Liver (tissue), 3 donors: Measurements from ENCODE around the gene PELI2.

Experiments used
- FOXA1 ChIP-seq: IDR thresholded peaks from 2 replicates; pipeline ENCODE4 v1.6.1; 2016; ENCODE audit warnings: antibody characterized with exemption
- FOXA2 ChIP-seq: IDR thresholded peaks from 2 replicates; pipeline ENCODE4 v1.6.1; 2016; ENCODE audit warnings: antibody characterized with exemption
- HNF4A ChIP-seq, 2 donors: conservative IDR thresholded peaks; 2 replicates each; pipeline ENCODE4 v1.6.1; 2016; ENCODE audit warnings: antibody characterized with exemption in 2 of 2, mild to moderate bottlenecking in 2 of 2
- HNF4G ChIP-seq: IDR thresholded peaks from 2 replicates; pipeline ENCODE4 v1.6.1; 2016; ENCODE audit warnings: antibody characterized with exemption
- JUND ChIP-seq, 2 donors: IDR thresholded peaks; 2 replicates each; pipeline ENCODE4 v1.6.1; 2016; ENCODE audit warnings: antibody characterized with exemption in 2 of 2
- NR2F2 ChIP-seq: IDR thresholded peaks from 2 replicates; pipeline ENCODE4 v1.6.1; 2016; ENCODE audit warnings: antibody characterized with exemption
- RXRA ChIP-seq, 2 donors: IDR thresholded peaks; 2 replicates each; pipeline ENCODE4 v1.6.1; 2017 to 2018; ENCODE audit warnings: antibody characterized with exemption in 2 of 2, mild to moderate bottlenecking in 1 of 2
- SP1 ChIP-seq: IDR thresholded peaks from 2 replicates; pipeline ENCODE4 v1.6.1; 2018; ENCODE audit warnings: antibody characterized with exemption, mild to moderate bottlenecking
- TAF1 ChIP-seq: conservative IDR thresholded peaks from 2 replicates; pipeline ENCODE4 v1.6.1; 2016; ENCODE audit warnings: antibody characterized with exemption, mild to moderate bottlenecking
- YY1 ChIP-seq: IDR thresholded peaks from 2 replicates; pipeline ENCODE4 v1.6.1; 2016; ENCODE audit warnings: antibody characterized with exemption, mild to moderate bottlenecking
- TF ChIP-seq, protein P1 (sequence below): fragments of 150-350 bp; IDR thresholded peaks from 2 replicates; pipeline ENCODE4 v1.5.1; 2017; ENCODE audit warnings: improper control_type of control experiment, low read depth, low read length; ENCODE audit not compliant: missing input control
- TF ChIP-seq, protein P2 (sequence below): IDR thresholded peaks from 2 replicates; pipeline ENCODE4 v1.6.1; 2016; ENCODE audit warnings: antibody characterized with exemption, mild to moderate bottlenecking
- TF ChIP-seq, protein P3 (sequence below): IDR thresholded peaks from 2 replicates; pipeline ENCODE4 v1.6.1; 2016; ENCODE audit warnings: antibody characterized with exemption
- TF ChIP-seq, protein P4 (sequence below): IDR thresholded peaks from 2 replicates; pipeline ENCODE4 v1.6.1; 2016; ENCODE audit warnings: antibody characterized with exemption
- donor health status: healthy.
- donor health status: healthy.

DNA sequence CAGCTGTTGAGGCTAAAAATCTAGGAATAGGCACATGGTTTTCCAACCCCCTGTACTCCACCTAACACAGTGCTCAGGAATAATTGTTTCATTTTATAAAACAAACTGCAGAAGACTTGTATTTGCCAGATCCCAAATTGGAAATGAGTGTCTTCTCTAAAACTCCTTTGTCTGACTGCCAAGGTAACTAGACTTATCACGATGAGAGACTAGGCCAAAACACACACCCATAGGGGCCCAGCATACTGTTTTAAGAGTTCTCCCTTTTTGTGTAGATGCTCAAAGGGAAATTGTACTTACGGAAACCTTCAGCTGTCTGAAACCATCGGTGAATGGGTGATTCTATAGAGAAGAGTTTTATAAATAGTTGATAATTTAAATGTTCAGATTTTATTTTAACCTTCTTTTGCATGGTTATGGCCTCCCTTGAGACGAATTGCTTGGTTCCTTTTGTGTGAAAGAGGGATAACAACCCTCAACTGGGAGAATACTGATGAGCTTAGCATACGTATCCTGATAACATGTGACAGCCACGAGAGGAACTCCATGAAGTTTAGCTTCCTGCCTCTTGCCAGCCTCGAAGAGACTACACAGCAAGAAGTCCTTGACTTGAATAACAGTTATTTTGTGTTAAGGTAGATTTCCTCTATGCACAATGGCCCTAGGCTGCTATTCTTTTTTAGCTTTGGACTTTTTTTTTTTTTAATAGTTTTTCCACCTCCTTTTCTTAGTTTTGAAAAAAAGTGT lies 103.3 kb downstream of the PELI2 start:
- TF ChIP-seq, protein P1, sequence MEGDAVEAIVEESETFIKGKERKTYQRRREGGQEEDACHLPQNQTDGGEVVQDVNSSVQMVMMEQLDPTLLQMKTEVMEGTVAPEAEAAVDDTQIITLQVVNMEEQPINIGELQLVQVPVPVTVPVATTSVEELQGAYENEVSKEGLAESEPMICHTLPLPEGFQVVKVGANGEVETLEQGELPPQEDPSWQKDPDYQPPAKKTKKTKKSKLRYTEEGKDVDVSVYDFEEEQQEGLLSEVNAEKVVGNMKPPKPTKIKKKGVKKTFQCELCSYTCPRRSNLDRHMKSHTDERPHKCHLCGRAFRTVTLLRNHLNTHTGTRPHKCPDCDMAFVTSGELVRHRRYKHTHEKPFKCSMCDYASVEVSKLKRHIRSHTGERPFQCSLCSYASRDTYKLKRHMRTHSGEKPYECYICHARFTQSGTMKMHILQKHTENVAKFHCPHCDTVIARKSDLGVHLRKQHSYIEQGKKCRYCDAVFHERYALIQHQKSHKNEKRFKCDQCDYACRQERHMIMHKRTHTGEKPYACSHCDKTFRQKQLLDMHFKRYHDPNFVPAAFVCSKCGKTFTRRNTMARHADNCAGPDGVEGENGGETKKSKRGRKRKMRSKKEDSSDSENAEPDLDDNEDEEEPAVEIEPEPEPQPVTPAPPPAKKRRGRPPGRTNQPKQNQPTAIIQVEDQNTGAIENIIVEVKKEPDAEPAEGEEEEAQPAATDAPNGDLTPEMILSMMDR, result no peak
- TF ChIP-seq TAF1 (no peak), HNF4A (conservative IDR thresholded peaks at IDR 0.05) (no peak), JUND (IDR thresholded peaks at IDR 0.05) (no peak), RXRA (IDR thresholded peaks at IDR 0.05) (no peak), HNF4G (no peak), YY1 (no peak), FOXA1 (no peak), FOXA2 (no peak), SP1 (no peak), NR2F2 (no peak)
- TF ChIP-seq, protein P2, sequence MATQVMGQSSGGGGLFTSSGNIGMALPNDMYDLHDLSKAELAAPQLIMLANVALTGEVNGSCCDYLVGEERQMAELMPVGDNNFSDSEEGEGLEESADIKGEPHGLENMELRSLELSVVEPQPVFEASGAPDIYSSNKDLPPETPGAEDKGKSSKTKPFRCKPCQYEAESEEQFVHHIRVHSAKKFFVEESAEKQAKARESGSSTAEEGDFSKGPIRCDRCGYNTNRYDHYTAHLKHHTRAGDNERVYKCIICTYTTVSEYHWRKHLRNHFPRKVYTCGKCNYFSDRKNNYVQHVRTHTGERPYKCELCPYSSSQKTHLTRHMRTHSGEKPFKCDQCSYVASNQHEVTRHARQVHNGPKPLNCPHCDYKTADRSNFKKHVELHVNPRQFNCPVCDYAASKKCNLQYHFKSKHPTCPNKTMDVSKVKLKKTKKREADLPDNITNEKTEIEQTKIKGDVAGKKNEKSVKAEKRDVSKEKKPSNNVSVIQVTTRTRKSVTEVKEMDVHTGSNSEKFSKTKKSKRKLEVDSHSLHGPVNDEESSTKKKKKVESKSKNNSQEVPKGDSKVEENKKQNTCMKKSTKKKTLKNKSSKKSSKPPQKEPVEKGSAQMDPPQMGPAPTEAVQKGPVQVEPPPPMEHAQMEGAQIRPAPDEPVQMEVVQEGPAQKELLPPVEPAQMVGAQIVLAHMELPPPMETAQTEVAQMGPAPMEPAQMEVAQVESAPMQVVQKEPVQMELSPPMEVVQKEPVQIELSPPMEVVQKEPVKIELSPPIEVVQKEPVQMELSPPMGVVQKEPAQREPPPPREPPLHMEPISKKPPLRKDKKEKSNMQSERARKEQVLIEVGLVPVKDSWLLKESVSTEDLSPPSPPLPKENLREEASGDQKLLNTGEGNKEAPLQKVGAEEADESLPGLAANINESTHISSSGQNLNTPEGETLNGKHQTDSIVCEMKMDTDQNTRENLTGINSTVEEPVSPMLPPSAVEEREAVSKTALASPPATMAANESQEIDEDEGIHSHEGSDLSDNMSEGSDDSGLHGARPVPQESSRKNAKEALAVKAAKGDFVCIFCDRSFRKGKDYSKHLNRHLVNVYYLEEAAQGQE, result no peak
- TF ChIP-seq, protein P3, sequence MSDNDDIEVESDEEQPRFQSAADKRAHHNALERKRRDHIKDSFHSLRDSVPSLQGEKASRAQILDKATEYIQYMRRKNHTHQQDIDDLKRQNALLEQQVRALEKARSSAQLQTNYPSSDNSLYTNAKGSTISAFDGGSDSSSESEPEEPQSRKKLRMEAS, result no peak
- TF ChIP-seq, protein P4, sequence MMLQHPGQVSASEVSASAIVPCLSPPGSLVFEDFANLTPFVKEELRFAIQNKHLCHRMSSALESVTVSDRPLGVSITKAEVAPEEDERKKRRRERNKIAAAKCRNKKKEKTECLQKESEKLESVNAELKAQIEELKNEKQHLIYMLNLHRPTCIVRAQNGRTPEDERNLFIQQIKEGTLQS, result no peak
